ENCODE measurements around the gene AP4E1.
A peak's percentile ranks its signal among the peaks of the same experiment; 100 is the strongest.

AP4E1 gene

GRCh38 chr15:50908209-50909009 lies at the start of gene AP4E1:
AP4E1 (plus strand) TSS chr15:50908683; CDS start chr15:50908779, 96 bp downstream.
- TF ChIP-seq, protein P1, sequence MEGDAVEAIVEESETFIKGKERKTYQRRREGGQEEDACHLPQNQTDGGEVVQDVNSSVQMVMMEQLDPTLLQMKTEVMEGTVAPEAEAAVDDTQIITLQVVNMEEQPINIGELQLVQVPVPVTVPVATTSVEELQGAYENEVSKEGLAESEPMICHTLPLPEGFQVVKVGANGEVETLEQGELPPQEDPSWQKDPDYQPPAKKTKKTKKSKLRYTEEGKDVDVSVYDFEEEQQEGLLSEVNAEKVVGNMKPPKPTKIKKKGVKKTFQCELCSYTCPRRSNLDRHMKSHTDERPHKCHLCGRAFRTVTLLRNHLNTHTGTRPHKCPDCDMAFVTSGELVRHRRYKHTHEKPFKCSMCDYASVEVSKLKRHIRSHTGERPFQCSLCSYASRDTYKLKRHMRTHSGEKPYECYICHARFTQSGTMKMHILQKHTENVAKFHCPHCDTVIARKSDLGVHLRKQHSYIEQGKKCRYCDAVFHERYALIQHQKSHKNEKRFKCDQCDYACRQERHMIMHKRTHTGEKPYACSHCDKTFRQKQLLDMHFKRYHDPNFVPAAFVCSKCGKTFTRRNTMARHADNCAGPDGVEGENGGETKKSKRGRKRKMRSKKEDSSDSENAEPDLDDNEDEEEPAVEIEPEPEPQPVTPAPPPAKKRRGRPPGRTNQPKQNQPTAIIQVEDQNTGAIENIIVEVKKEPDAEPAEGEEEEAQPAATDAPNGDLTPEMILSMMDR (IDR thresholded peaks at IDR 0.05; ENCODE audit: control extremely low read depth, extremely low read depth, low read depth, missing control alignments) = peak; percentile 90
- ChIA-PET POLR2A (no interaction called here), CTCF (interaction anchor here (0.6 to 5.4 kb wide), 16 partner anchors 8 to 233 kb away, joined by 3 to 46 read pairs (median 5); no protein-coding TSS in a partner anchor)
- peak; percentile 87 for DNase-seq (ENCODE audit: extremely low spot score)

DNA sequence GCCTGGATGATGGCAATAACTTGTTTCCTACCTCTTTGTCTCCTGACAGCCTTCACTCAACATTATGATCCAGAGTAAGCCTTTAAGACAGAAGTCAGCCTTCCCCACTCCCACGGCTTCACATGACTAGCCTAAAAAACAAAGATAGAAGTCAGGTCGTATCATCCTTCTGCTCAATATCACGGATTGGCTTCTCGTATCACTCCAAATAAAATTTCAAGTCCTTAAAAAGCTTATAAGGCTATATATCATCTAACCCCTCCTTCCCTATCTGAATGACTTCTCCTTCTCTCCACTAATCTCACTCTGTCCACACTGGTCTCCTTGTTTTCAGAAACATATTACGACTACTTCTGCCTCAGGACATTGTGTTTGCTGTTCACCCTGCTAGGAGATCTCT lies 47.7 kb upstream of the AP4E1 start:
- ChIA-PET POLR2A (no interaction called here), CTCF (no interaction called here)
- no peak for DNase-seq (ENCODE audit: extremely low spot score)
- TF ChIP-seq, protein P1 (IDR thresholded peaks at IDR 0.05; ENCODE audit: control extremely low read depth, extremely low read depth, low read depth, missing control alignments) = no peak

- DNase-seq (ENCODE audit: extremely low spot score) = no peak
- ChIA-PET POLR2A (no interaction called here), CTCF (interaction anchor here (2.5 kb wide), 1 partner anchor 14 kb away, joined by 18 read pairs; no protein-coding TSS in a partner anchor)
- TF ChIP-seq, protein P1 (IDR thresholded peaks at IDR 0.05; ENCODE audit: control extremely low read depth, extremely low read depth, low read depth, missing control alignments) = no peak
Observed at GRCh38 chr15:50862553-50862952, 45.9 kb upstream of the AP4E1 start.

DNA sequence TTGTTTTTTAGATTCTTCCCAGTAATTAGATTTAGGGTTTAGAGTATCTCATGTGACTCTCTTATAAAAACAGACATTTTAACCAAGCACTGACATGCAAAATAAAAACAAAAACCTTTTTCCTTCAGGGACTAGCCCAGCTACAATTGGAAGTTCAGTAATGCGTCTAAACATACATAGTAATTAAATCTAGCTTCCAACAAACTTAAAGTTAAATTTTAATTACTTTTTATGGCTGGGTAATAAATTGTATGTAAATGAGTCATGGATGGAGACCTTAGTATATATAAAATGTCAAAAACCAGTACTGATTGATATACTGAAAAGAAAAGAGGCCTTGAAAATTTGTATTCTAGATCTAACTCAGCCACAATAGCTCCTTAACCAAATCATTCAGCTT lies 43.6 kb upstream of the AP4E1 start:
- ChIA-PET CTCF (interaction anchor here (1.2 to 2.5 kb wide), 5 partner anchors 9 to 20 kb away, joined by 3 to 18 read pairs (median 4); no protein-coding TSS in a partner anchor), POLR2A (no interaction called here)
- TF ChIP-seq, protein P1 (IDR thresholded peaks at IDR 0.05; ENCODE audit: control extremely low read depth, extremely low read depth, low read depth, missing control alignments) = no peak
- no peak for DNase-seq (ENCODE audit: extremely low spot score)

DNA sequence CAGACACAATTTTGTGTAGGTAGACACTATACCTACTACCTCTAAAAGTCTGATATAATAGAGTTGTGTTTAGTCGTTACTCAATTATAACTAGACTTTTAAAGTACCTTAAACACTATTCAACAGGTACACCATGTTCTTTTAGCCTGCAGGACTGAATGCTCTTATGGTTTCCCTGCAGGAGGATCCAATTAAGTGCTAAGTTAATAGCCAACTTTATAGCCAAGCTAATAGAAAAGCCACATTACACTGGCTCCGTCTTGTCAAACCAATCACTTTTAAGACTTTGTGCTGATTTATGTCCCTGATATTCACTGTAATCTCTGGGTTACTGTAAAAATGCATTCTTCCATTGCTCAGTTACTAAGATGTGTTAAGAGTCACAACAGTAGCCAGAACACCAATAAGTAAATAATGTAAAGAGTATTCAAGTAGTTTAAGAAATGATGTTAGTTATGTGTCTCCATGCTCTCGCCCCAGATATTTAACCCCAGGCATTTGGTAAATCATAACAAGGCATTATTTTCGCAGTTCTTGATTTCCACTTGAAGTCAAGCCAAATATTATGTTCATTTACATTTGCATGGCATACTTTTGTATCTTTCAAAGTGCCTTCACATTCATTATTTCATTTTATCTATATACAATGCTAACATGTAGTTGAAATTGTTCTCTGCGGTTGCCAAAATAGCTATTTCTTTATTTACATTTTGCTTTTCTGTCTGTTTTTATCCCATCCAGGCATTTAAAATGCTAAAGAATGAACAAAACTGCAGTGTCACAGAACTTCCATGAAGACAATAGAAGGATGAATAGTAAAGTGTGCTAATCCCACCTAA lies 42.7 kb upstream of the AP4E1 start:
- ChIA-PET POLR2A (no interaction called here), CTCF (interaction anchor here (0.7 to 2.5 kb wide), 5 partner anchors 9 to 19 kb away, joined by 3 to 13 read pairs (median 4); no protein-coding TSS in a partner anchor)
- TF ChIP-seq, protein P1 (IDR thresholded peaks at IDR 0.05; ENCODE audit: control extremely low read depth, extremely low read depth, low read depth, missing control alignments) = no peak
- no peak for DNase-seq (ENCODE audit: extremely low spot score)

DNA sequence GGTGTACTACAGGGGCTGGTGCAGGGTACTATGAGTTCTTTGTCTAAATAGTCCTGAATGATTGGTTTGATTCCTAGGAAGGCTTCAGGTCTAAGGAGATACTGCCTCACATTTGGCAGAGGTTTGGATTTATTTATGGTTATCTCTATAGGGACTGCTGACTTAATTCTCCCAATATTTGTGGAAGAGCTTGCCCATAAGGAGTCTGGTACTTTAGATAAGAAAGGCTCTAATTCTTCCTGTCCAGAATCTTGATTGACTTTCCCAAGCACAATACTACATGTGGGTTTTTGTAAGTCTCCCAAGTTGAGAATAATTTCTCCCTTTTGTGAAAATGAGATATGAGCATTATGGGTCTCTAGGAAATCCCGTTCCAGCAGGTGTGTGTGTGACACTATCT lies 36.7 kb upstream of the AP4E1 start:
- CTCF ChIA-PET = interaction anchor here (0.6 kb wide), 1 partner anchor 13 kb away, joined by 3 read pairs; no protein-coding TSS in a partner anchor
- TF ChIP-seq, protein P1 (IDR thresholded peaks at IDR 0.05; ENCODE audit: control extremely low read depth, extremely low read depth, low read depth, missing control alignments) = no peak

More for the DNA sequence above, 36.7 kb upstream of the AP4E1 start:
- DNase-seq (ENCODE audit: extremely low spot score) = no peak
- POLR2A ChIA-PET = no interaction called here

Measured in GM10248 (cell line).